BLaER1 treated with 17β-estradiol and CSF1 and Interleukin-3, amounts not matched to agents 10 nM and 100 nM (cell line): ENCODE data around the gene RGS6.

Source experiments
- H3K27ac ChIP-seq, 11 experiments: shearing (Covaris generic); formaldehyde crosslinking; 2 replicates each; pipeline ENCODE4 v1.8.1; 2022
- H3K27me3 ChIP-seq, 11 experiments: shearing (Covaris generic); formaldehyde crosslinking; 2 replicates each; pipeline ENCODE4 v1.8.1; 2022
- H3K36me3 ChIP-seq, 11 experiments: shearing (Covaris generic); formaldehyde crosslinking; 2 replicates each; pipeline ENCODE4 v1.8.1; 2022
- H3K4me1 ChIP-seq, 10 experiments: shearing (Covaris generic); formaldehyde crosslinking; 2 replicates each; pipeline ENCODE4 v1.8.1; 2022
- H3K4me2 ChIP-seq, 11 experiments: shearing (Covaris generic); formaldehyde crosslinking; 2 replicates each; pipeline ENCODE4 v1.8.1; 2022
- H3K4me3 ChIP-seq, 10 experiments: shearing (Covaris generic); formaldehyde crosslinking; 2 replicates each; pipeline ENCODE4 v1.8.1; 2022
- H3K9ac ChIP-seq, 11 experiments: shearing (Covaris generic); formaldehyde crosslinking; 2 replicates each; pipeline ENCODE4 v1.8.1; 2022
- H3K9me3 ChIP-seq, 11 experiments: shearing (Covaris generic); formaldehyde crosslinking; replicated peaks in 1 of 11; 2 replicates each; pipeline ENCODE4 v1.8.1; 2022
- H4K20me1 ChIP-seq, 11 experiments: shearing (Covaris generic); formaldehyde crosslinking; 2 replicates each; pipeline ENCODE4 v1.8.1; 2022
- Cebpa-rat ChIP-seq, 11 experiments: shearing (Covaris generic); IDR thresholded peaks; 2 replicates each; pipeline ENCODE4 v1.8.1; 2022

Gene RGS6

DNA sequence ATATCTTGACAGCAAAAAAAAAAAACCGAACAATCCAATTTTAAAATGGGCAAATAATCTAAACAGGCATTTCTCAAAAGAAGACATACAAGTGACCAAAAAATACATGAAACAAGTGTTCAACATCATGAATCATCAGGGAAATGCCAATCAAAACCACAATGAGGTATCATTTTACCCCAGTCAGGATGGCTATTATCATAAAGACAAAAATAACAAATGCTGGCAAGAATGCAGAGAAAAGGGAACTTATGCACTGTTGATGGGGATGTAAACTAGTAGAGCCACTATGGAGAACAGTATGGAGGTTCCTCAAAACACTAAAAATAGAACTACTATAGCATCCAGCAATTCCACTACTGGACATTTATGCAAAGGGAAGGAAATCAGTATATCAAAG is 448.2 kb downstream of the RGS6 start:
- TF ChIP-seq Cebpa-rat (IDR thresholded peaks at IDR 0.05) = no peak
- no peaks in the 10 kb centered on the region for H4K20me1 ChIP-seq
- H3K27me3 ChIP-seq = peaks cover 0 to 52% (median 0%) of the 10 kb centered on the region in 11 experiments; a peak in 4 of 22 replicates
- H3K27ac ChIP-seq = peak overlapping the region in 1 of 11 experiments; percentile 36; a peak in 2 of 22 replicates
- no peak overlapping the region for H3K9ac ChIP-seq
- peaks cover 4 to 23% (median 13%) of the 10 kb centered on the region in 11 experiments for H3K9me3 ChIP-seq
- H3K36me3 ChIP-seq = peaks cover 0 to 1% (median 0%) of the 10 kb centered on the region in 11 experiments; a peak in 1 of 22 replicates
- peaks cover 0 to 19% (median 5%) of the 10 kb centered on the region in 10 experiments; a peak in 8 of 20 replicates for H3K4me1 ChIP-seq
- H3K4me3 ChIP-seq = no peak overlapping the region
- peak overlapping the region in 6 of 11 experiments; percentile 11 to 59 (median 42); a peak in 9 of 22 replicates for H3K4me2 ChIP-seq

DNA sequence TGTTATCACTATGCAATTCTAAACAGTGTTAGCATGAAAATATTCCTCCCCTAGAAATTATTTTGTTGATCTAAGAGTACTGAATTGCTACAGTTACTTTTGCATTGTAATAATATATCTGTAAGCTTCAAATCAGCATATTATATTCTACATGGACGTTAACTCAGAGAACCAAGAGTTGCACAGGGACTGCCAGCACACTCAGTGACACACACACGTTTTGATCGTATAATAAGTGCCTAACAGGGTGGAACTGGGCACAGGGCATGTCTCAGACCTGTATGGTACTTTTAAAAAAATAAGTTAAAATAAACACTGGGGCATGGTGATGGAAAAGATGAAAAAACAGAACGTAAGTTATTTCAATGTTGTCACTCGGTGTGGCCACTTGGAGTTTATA is 451.6 kb downstream of the RGS6 start:
- Histone ChIP-seq H3K4me2 (no peak overlapping the region), H3K27ac (no peak overlapping the region), H3K4me1 (peaks cover 0 to 27% (median 7%) of the 10 kb centered on the region in 10 experiments; a peak in 13 of 20 replicates), H3K27me3 (peaks cover 0 to 33% (median 0%) of the 10 kb centered on the region in 11 experiments; a peak in 4 of 22 replicates), H3K9me3 (no peaks in the 10 kb centered on the region), H4K20me1 (no peaks in the 10 kb centered on the region), H3K4me3 (no peak overlapping the region), H3K9ac (no peak overlapping the region), H3K36me3 (no peaks in the 10 kb centered on the region)
- no peak for TF ChIP-seq Cebpa-rat (IDR thresholded peaks at IDR 0.05)

DNA sequence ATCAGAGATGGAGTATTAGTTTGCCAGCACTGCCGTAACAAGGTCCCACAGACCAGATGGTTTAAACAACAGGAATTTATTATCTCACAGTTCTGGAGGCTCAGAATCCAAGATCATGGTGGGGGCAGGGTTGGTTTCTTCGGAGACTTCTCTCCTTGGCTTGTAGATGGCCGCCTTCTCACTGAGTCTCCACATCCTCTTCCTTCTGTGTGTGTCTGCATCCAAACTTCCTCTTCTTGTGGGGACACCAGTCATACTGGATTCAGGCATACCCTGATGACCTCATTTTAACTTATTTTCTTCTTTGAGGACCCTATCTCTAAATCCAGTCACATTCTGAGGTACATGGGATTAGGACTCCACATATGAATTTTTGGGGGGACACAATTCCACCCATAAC is 455.5 kb downstream of the RGS6 start:
- no peaks in the 10 kb centered on the region for H3K36me3 ChIP-seq
- H3K4me2 ChIP-seq = peak overlapping the region in 2 of 11 experiments; percentile 35 to 41; a peak in 2 of 22 replicates
- no peaks in the 10 kb centered on the region for H4K20me1 ChIP-seq
- H3K4me3 ChIP-seq = no peak overlapping the region
- TF ChIP-seq Cebpa-rat (IDR thresholded peaks at IDR 0.05) = no peak
- H3K4me1 ChIP-seq = peaks cover 0 to 12% (median 7%) of the 10 kb centered on the region in 10 experiments; a peak in 12 of 20 replicates
- H3K9me3 ChIP-seq = peaks cover 5 to 13% (median 8%) of the 10 kb centered on the region in 11 experiments; a peak in 14 of 22 replicates
- no peak overlapping the region for H3K27ac ChIP-seq
- H3K9ac ChIP-seq = no peak overlapping the region
- H3K27me3 ChIP-seq = peaks cover 0 to 25% (median 0%) of the 10 kb centered on the region in 11 experiments; a peak in 3 of 22 replicates

- no peak for TF ChIP-seq Cebpa-rat (IDR thresholded peaks at IDR 0.05)
- H3K9ac ChIP-seq = no peak overlapping the region
- H3K36me3 ChIP-seq = no peaks in the 10 kb centered on the region; a peak in 2 of 22 replicates
- H3K4me3 ChIP-seq = no peak overlapping the region
- no peaks in the 10 kb centered on the region for H4K20me1 ChIP-seq
- no peak overlapping the region for H3K27ac ChIP-seq
- peak overlapping the region in 6 of 11 experiments; percentile 11 to 57 (median 30); a peak in 9 of 22 replicates for H3K4me2 ChIP-seq
- H3K4me1 ChIP-seq = peaks cover 0 to 12% (median 7%) of the 10 kb centered on the region in 10 experiments; a peak in 12 of 20 replicates
- peaks cover 0 to 25% (median 0%) of the 10 kb centered on the region in 11 experiments; a peak in 3 of 22 replicates for H3K27me3 ChIP-seq
- H3K9me3 ChIP-seq = peaks cover 20 to 27% (median 23%) of the 10 kb centered on the region in 11 experiments
Observed at GRCh38 chr14:72389200-72389599, 457.0 kb downstream of the RGS6 start.

DNA sequence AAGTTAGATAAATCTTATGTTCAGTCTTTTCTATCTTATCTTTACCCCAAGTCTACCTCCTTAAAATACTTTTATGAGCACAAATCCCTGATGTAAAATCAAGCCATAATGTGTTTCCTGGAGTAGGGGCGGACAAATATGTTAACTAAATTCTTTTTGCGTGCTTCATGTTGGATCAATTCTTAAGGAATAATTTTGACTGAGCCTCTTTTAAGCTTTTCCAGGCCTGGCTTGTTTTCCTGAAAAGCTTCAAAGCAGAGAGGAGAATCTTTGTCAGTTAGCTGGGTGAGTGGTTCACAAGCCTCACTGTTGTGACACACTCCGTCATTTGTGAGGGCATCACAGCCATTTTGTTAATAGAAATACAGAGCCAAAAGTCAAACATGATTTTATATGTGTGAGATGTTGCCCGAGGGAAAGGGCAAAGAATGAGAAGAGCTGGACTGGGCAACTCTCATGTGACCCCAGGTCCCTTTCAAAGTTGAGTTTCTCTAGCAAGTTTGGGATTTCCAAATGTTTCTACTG is 468.9 kb downstream of the RGS6 start:
- H3K27me3 ChIP-seq = no peaks in the 10 kb centered on the region
- H3K9me3 ChIP-seq = peaks cover 0 to 8% (median 0%) of the 10 kb centered on the region in 11 experiments; a peak in 1 of 22 replicates
- H3K4me1 ChIP-seq = peaks cover 9 to 29% (median 24%) of the 10 kb centered on the region in 10 experiments
- H4K20me1 ChIP-seq = no peaks in the 10 kb centered on the region
- peak overlapping the region in 9 of 11 experiments; percentile 25 to 77 (median 68); a peak in 18 of 22 replicates for H3K4me2 ChIP-seq
- no peak for TF ChIP-seq Cebpa-rat (IDR thresholded peaks at IDR 0.05)
- H3K9ac ChIP-seq = no peak overlapping the region
- peak overlapping the region in 1 of 11 experiments; percentile 12; a peak in 1 of 22 replicates for H3K27ac ChIP-seq
- H3K4me3 ChIP-seq = no peak overlapping the region
- no peaks in the 10 kb centered on the region for H3K36me3 ChIP-seq

GRCh38 chr14:72401632-72402376 is 469.6 kb downstream of the RGS6 start:
- H3K27me3 ChIP-seq = no peaks in the 10 kb centered on the region
- no peaks in the 10 kb centered on the region for H4K20me1 ChIP-seq
- H3K4me1 ChIP-seq = peaks cover 9 to 29% (median 24%) of the 10 kb centered on the region in 10 experiments
- H3K36me3 ChIP-seq = no peaks in the 10 kb centered on the region
- no peak overlapping the region for H3K9ac ChIP-seq
- H3K4me2 ChIP-seq = peak overlapping the region; percentile 25 to 77 (median 65)
- H3K27ac ChIP-seq = peak overlapping the region in 5 of 11 experiments; percentile 6 to 60 (median 54); a peak in 6 of 22 replicates
- TF ChIP-seq Cebpa-rat (IDR thresholded peaks at IDR 0.05) = no peak
- no peak overlapping the region for H3K4me3 ChIP-seq
- peaks cover 0 to 7% (median 0%) of the 10 kb centered on the region in 11 experiments; a peak in 1 of 22 replicates for H3K9me3 ChIP-seq

GRCh38 chr14:72402377-72402772 is 470.1 kb downstream of the RGS6 start:
- no peak for TF ChIP-seq Cebpa-rat (IDR thresholded peaks at IDR 0.05)
- H3K27me3 ChIP-seq = no peaks in the 10 kb centered on the region
- H3K27ac ChIP-seq = peak overlapping the region in 3 of 11 experiments; percentile 13 to 54 (median 54); a peak in 3 of 22 replicates
- H3K4me2 ChIP-seq = peak overlapping the region in 9 of 11 experiments; percentile 25 to 77 (median 68); a peak in 17 of 22 replicates
- no peak overlapping the region for H3K9ac ChIP-seq
- no peak overlapping the region for H3K4me3 ChIP-seq
- no peaks in the 10 kb centered on the region for H4K20me1 ChIP-seq
- H3K36me3 ChIP-seq = no peaks in the 10 kb centered on the region
- peaks cover 9 to 29% (median 24%) of the 10 kb centered on the region in 10 experiments for H3K4me1 ChIP-seq
- H3K9me3 ChIP-seq = 0 out of 22 replicates have a peak, but pooled peaks cover 0 to 4% (median 0%) of the 10 kb centered on the region in 11 experiments

DNA sequence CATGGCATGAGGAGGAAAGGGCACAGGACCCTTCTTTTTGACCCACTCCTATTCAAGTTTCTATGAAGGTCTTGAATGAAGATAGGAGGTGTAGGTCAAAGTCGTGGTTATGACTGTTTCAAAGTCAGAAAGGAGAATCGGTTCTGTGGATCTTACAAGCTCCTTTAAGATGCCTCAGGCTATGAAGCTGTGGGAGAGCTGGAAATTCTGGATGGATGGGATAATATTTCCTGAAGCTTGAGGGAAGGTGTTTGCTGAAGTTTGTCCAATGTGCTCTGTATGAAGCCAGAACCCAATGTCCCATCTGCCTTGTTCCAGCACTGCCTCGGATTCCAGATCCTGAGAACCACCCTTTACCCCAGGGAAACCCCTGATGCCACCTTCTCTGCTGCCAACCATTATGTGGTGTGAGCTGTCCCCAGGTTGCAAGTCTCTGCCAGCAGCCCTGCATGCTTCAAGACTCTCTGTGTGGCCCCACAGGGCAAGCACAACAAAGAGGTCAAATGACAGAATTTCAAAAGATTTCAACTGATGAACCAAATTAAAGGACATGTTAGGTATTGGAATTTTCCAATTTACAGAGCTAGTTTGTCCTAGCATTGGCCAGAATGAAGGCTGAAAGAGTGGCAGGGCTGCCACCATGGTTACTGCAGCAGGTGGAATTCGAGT is 472.0 kb downstream of the RGS6 start:
- H3K9ac ChIP-seq = no peak overlapping the region
- no peaks in the 10 kb centered on the region for H4K20me1 ChIP-seq
- H3K9me3 ChIP-seq = peaks cover 5 to 14% (median 8%) of the 10 kb centered on the region in 11 experiments; a peak in 20 of 22 replicates
- H3K36me3 ChIP-seq = no peaks in the 10 kb centered on the region
- peaks cover 9 to 29% (median 24%) of the 10 kb centered on the region in 10 experiments for H3K4me1 ChIP-seq
- H3K27me3 ChIP-seq = no peaks in the 10 kb centered on the region
- no peak overlapping the region for H3K4me3 ChIP-seq
- H3K4me2 ChIP-seq = no peak overlapping the region
- no peak for TF ChIP-seq Cebpa-rat (IDR thresholded peaks at IDR 0.05)
- no peak overlapping the region for H3K27ac ChIP-seq
